GM04503 (cell line): ENCODE results near the gene VSIG1.

Experiments used
- DNase-seq: peaks from one replicate; pipeline ENCODE4 v3.0.0-alpha.2; 2012; ENCODE audit warnings: low read depth

The VSIG1 gene

GRCh38 chrX:108044554-108045256, at the start of gene VSIG1:
TSS of gene VSIG1 (plus strand) at chrX:108045065. CDS start at chrX:108045131, 66 bp downstream.
- no peak for DNase-seq

GRCh38 chrX:107996124-107996523, 48.7 kb upstream of the VSIG1 start:
- DNase-seq = no peak

- DNase-seq = no peak
Observed at GRCh38 chrX:108000751-108001150, 44.1 kb upstream of the VSIG1 start.

- DNase-seq = no peak
Observed at GRCh38 chrX:108001218-108001814, 43.5 kb upstream of the VSIG1 start.

GRCh38 chrX:108018656-108019381, 26.0 kb upstream of the VSIG1 start:
- no peak for DNase-seq

GRCh38 chrX:108019382-108019875, 25.4 kb upstream of the VSIG1 start:
- DNase-seq = no peak

- no peak for DNase-seq
Observed at GRCh38 chrX:108020631-108021030, 24.2 kb upstream of the VSIG1 start.

- DNase-seq = no peak
Observed at GRCh38 chrX:108022491-108023089, 22.3 kb upstream of the VSIG1 start.

GRCh38 chrX:108025376-108025775, 19.5 kb upstream of the VSIG1 start:
- no peak for DNase-seq

GRCh38 chrX:108025954-108026600, 18.8 kb upstream of the VSIG1 start:
- DNase-seq = no peak

- no peak for DNase-seq
Observed at GRCh38 chrX:108028854-108029253, 16.0 kb upstream of the VSIG1 start.

- no peak for DNase-seq
Observed at GRCh38 chrX:108029928-108030711, 14.7 kb upstream of the VSIG1 start.

GRCh38 chrX:108032944-108033343, 11.9 kb upstream of the VSIG1 start:
- no peak for DNase-seq

GRCh38 chrX:108033890-108034289, 11.0 kb upstream of the VSIG1 start:
- DNase-seq = no peak

- no peak for DNase-seq
Observed at GRCh38 chrX:108034725-108035124, 10.1 kb upstream of the VSIG1 start.

- DNase-seq = no peak
Observed at GRCh38 chrX:108036298-108036973, 8.4 kb upstream of the VSIG1 start.

- no peak for DNase-seq
Observed at GRCh38 chrX:108049649-108050048, 4.8 kb downstream of the VSIG1 start.

GRCh38 chrX:108053218-108053617, 8.4 kb downstream of the VSIG1 start:
- no peak for DNase-seq

- DNase-seq = no peak
Observed at GRCh38 chrX:108055546-108055945, 10.7 kb downstream of the VSIG1 start.

GRCh38 chrX:108059801-108060200, 14.9 kb downstream of the VSIG1 start:
- no peak for DNase-seq

- no peak for DNase-seq
Observed at GRCh38 chrX:108064001-108064400, 19.1 kb downstream of the VSIG1 start.
